GM12892 (cell line): ENCODE results near the gene CIB1.

Experiments used
- POLR2AphosphoS5 ChIP-seq: IDR thresholded peaks from 2 replicates; pipeline ENCODE4 v1.6.1; 2011; ENCODE audit warnings: low read depth, low read length, control low read depth
- TAF1 ChIP-seq: IDR thresholded peaks from 2 replicates; pipeline ENCODE4 v1.6.1; 2011; ENCODE audit warnings: low read depth, mild to moderate bottlenecking, control low read depth, low read length, borderline replicate concordance

DNA sequence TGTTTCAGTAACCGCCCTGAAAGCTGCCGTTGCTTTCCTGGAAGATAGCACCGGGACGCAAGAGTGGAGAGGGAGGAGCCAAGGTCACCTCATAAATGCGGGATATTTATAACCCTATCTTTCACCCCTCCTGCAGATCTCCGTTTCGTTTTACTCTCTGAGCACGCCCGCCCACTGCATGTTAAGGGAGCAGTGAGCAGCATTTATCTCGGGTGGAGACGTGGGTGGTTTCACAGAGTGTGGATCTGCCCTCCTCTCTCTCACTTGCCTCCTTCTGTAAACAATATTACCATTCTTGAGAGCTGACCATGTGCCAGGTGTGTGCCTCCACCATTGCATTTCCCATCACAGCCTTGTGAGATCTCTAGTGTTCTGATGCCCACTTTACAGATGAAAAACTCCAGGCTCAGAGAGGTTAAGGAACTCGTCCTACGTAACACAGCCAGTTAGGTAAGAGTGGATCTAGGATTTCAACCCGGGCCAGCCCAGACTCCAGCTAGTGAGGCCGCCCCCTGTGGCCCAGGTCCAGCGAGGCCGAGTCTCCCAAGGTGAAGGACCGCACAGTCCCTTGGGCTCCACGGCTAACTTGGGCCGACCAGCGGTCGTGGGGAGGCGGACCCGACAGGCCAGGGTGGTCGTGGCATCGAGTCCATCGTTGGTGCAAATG is 49.5 kb downstream of the CIB1 start:
- TF ChIP-seq POLR2AphosphoS5 (0 out of 2 replicates have a peak, but pooled peaks have one; percentile 15), TAF1 (no peak)
